ENCODE measurements around the gene FZD2. TPM values are rescaled to one million over a fixed set of nuclear protein-coding genes. Genes with fewer than 3 reads are reported as not detected.
"Not testable (repeated sequence)": the region's sequence is repeated elsewhere in the genome, so short reads cannot be mapped to it uniquely, and the experiment has no call there.

The FZD2 gene
- total RNA-seq, 1 donor from 2014 or later = 56.6 TPM

GRCh38 chr17:44533533-44534246, 23.6 kb upstream of the FZD2 start:
- H3K9me3 Mint-ChIP-seq = peaks cover 4% of the 10 kb centered on the region
- H3K27ac ChIP-seq = peak overlapping the region; percentile 76
- H3K36me3 ChIP-seq = no peaks in the 10 kb centered on the region
- H3K4me3 ChIP-seq = no peak overlapping the region
- H3K27me3 Mint-ChIP-seq (ENCODE audit: insufficient read depth, low read depth) = peaks cover 2% of the 10 kb centered on the region
- H3K4me2 ChIP-seq = peak overlapping the region; percentile 55
- H3K27ac Mint-ChIP-seq = peak overlapping the region; percentile 95
- peak; percentile 98 for DNase-seq (ENCODE audit: low spot score)
- H3K36me3 Mint-ChIP-seq = no peaks in the 10 kb centered on the region
- no peaks in the 10 kb centered on the region for H3K27me3 ChIP-seq
- no peaks in the 10 kb centered on the region for H3K79me2 ChIP-seq (ENCODE audit: low read depth)
- H3K9me3 ChIP-seq (ENCODE audit: low read depth) = no peaks in the 10 kb centered on the region
- peak overlapping the region; percentile 52 for H3K4me3 Mint-ChIP-seq
- TF ChIP-seq CTCF (IDR thresholded peaks at IDR 0.05) = peak; percentile 99
- TF ChIP-seq EZH2 (IDR thresholded peaks at IDR 0.05) = no peak
- H3K9ac ChIP-seq = no peak overlapping the region
- H3K4me1 Mint-ChIP-seq = peaks cover 36% of the 10 kb centered on the region
- no peaks in the 10 kb centered on the region for H4K20me1 ChIP-seq (ENCODE audit: low read depth)
- H3K4me1 ChIP-seq = peaks cover 21% of the 10 kb centered on the region
- H3F3A ChIP-seq (ENCODE audit: low read depth) = peaks cover 29% of the 10 kb centered on the region
- peak overlapping the region; percentile 71 for H2AFZ ChIP-seq (replicated peaks)

- DNase-seq (ENCODE audit: low spot score) = no peak
- H3K9me3 Mint-ChIP-seq = peaks cover 2% of the 10 kb centered on the region
- Histone ChIP-seq H4K20me1 (ENCODE audit: low read depth) (no peaks in the 10 kb centered on the region), H3K4me2 (no peak overlapping the region), H3K27me3 (no peaks in the 10 kb centered on the region), H3K27ac (no peak overlapping the region), H2AFZ (replicated peaks) (no peak overlapping the region), H3K9me3 (ENCODE audit: low read depth) (no peaks in the 10 kb centered on the region), H3K79me2 (ENCODE audit: low read depth) (no peaks in the 10 kb centered on the region), H3K4me3 (no peak overlapping the region), H3K4me1 (peaks cover 46% of the 10 kb centered on the region), H3K9ac (no peak overlapping the region), H3F3A (ENCODE audit: low read depth) (peaks cover 54% of the 10 kb centered on the region), H3K36me3 (no peaks in the 10 kb centered on the region)
- peak overlapping the region; percentile 15 for H3K4me3 Mint-ChIP-seq
- no peak for TF ChIP-seq CTCF (IDR thresholded peaks at IDR 0.05)
- no peak for TF ChIP-seq EZH2 (IDR thresholded peaks at IDR 0.05)
- TF ChIP-seq EZH2phosphoT487 (IDR thresholded peaks at IDR 0.05) = no peak
- peak overlapping the region; percentile 38 for H3K27ac Mint-ChIP-seq
- H3K36me3 Mint-ChIP-seq = no peaks in the 10 kb centered on the region
- peaks cover 7% of the 10 kb centered on the region for H3K27me3 Mint-ChIP-seq (ENCODE audit: insufficient read depth, low read depth)
- H3K4me1 Mint-ChIP-seq = peaks cover 57% of the 10 kb centered on the region
Measured at GRCh38 chr17:44536090-44536953, 21.0 kb upstream of the FZD2 start.

- not testable (repeated sequence) for H2AFZ ChIP-seq (replicated peaks); H3K27me3 Mint-ChIP-seq (ENCODE audit: insufficient read depth, low read depth); H3K4me3 ChIP-seq; H3K27me3 ChIP-seq; H3K4me2 ChIP-seq; H3K9me3 Mint-ChIP-seq; H4K20me1 ChIP-seq (ENCODE audit: low read depth); H3K27ac ChIP-seq; H3K36me3 ChIP-seq; DNase-seq (ENCODE audit: low spot score); H3K9me3 ChIP-seq (ENCODE audit: low read depth); H3K9ac ChIP-seq; H3K36me3 Mint-ChIP-seq; H3K79me2 ChIP-seq (ENCODE audit: low read depth)
- peaks cover 62% of the 10 kb centered on the region for H3K4me1 ChIP-seq
- H3F3A ChIP-seq (ENCODE audit: low read depth) = peaks cover 70% of the 10 kb centered on the region
- peaks cover 73% of the 10 kb centered on the region for H3K4me1 Mint-ChIP-seq
- peak overlapping the region; percentile 59 for H3K4me3 Mint-ChIP-seq
- H3K27ac Mint-ChIP-seq = peak overlapping the region; percentile 17
Measured at GRCh38 chr17:44537922-44538321, 19.4 kb upstream of the FZD2 start.
